Kidney tubule cell (primary cell): Measurements from ENCODE around the gene VAMP4.

Experiments
- DNase-seq: peaks from one replicate; pipeline ENCODE4 v3.0.0-alpha.2; 2018; ENCODE audit warnings: low spot score

Gene VAMP4, protein sequence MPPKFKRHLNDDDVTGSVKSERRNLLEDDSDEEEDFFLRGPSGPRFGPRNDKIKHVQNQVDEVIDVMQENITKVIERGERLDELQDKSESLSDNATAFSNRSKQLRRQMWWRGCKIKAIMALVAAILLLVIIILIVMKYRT

DNA sequence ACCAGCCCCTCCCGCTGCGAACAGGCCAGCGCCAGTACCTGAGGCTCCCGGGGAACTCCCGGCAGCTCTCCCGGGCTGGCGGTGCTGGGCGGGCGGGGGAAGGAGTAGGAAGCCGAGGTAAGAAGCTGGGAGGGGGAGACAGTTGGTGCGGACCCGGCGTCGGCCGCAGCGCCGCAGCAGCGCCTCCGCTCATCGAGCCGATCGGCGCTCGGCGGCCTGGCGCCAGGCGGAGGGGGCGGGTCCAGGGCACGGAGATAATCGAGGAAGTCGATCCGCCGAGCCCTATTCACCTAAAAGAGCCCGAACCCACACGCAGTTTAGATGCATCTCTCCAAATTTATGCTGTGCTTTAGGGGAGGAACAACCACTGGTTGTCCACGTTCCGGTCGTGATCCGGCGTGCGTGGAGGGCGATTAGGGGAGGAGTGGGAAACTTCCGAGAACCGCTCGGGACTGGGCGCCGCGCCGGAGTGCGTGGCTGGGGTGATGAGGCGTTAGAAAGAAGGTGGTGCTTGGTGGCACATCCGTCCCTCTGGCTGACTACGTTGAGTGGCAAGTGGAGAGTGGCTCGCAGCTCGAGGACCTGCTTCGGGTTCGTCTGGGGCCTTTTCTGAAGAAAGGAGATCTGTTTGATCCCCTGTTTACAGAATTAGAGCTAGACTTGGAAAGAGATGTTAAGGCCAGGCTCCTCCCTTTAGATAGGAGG, at the start of gene VAMP4:
Gene VAMP4 (minus strand): TSS at position 194 of the 705 bp plus-strand sequence. CDS start 3,651 bp downstream, outside the sequence.
- DNase-seq: peak; percentile 85

DNA sequence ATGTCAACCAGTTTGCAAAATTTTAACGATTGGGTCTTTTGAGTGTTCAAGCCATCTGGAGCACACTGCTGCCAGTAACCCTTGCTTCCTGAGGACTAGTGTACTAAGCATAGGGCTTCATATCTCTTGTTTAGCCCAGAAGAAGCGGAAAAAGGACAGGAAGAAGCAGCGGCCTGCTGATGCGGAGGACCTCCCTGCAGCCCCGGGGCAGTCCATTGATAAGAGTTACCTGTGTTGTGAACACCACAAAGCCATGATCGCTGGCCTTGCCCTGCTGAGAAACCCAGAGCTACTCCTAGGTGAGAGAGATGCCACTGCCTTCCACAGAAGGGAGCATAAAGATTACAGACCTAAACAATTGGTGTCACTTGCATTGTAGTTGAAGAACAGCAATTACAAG, 48.5 kb upstream of the VAMP4 start:
- DNase-seq: no peak

DNA sequence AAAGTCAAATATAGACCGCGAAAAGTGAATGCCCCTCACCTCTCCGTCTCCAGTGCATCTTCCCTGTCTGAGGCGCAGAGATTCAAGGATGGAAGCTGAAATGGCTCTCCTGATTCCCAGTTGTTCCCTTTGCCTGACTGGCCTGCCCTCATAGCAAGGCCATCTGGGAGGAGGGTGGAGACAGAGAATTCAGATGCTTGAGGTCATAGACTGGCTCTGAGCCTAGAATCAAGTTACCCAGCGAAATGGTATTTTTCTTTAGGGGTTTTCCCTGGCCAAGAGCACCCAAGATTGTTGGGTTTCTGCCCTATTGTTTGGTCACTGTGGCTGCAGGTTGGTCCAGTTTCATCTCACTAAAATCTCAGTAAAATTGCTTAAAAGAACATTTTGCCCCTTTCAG, 46.8 kb upstream of the VAMP4 start:
- peak; percentile 84 for DNase-seq

- peak; percentile 25 for DNase-seq
Observed at GRCh38 chr1:171787686-171788480, 46.0 kb upstream of the VAMP4 start.

- no peak for DNase-seq
Observed at GRCh38 chr1:171786534-171786933, 44.7 kb upstream of the VAMP4 start.

- DNase-seq: no peak
Observed at GRCh38 chr1:171785766-171786165, 43.9 kb upstream of the VAMP4 start.

GRCh38 chr1:171784784-171785183, 42.9 kb upstream of the VAMP4 start:
- no peak for DNase-seq

GRCh38 chr1:171783816-171784530, 42.1 kb upstream of the VAMP4 start:
- no peak for DNase-seq

DNA sequence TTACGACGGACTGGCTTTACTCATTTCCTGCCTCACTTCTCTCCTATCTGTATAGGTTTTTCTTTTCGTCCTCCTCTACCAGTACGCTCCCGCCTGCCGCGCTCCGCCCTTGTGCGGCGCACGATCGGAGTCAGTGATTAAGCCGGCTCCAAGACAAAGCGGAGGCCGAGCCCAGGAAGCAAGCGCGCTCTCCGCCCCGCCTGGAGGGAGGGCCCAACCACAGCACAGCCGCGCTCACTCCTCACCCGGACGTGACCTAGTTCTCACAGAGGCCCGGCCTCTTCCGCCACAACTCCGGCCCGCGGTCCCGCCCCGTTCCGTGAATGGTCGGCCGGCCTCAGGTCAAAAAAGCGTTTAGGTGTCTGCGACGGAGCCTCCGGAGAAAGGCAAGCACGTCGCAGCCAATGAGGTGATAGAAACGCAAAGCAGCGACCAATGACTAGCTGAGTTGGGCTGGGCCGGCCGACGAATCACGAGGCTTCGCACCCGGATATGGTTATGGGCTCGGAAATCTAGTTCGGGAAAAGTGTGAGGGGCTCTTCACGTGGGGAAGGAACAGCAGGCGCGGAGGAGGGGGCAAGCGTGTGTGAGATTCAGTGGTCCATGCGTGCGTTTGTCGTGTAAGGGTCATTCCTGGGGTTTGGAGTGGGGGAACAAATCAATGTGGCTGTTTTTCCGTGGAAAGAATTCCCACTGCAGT, 39.5 kb upstream of the VAMP4 start, which contains the start of gene METTL13:
Gene METTL13 (plus strand): TSS at position 485 of the 700 bp plus-strand sequence. CDS start 308 bp downstream, outside the sequence.
- DNase-seq: peak; percentile 100

DNA sequence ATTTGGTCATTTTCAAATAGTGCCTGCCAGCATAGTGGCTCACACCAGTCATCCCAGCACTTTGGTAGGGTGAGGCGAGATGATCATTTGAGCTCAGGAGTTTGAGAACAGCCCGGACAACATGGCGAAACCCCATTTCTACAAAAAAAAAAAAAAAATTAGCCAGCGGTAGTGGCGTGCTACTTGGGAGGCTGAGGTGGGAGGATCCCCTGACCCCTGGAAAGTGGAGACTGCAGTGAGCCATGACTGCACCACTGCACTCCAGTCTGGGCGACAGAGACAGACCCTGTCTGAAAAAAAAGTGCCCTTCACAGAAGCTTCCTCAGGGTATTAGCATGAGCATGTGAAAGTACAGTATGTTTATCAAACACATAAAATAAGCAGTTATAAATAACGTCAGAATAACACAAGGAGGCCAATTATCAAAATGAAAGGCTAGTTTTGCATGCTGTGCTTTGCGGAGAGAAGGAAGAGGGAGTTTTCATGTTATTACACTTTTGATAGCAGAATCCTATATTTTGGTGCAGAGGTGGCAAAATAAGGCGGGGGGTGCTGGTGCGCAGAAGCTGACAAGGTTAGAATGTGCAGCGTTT, 38.8 kb upstream of the VAMP4 start:
- no peak for DNase-seq

GRCh38 chr1:171772312-171772711, 30.4 kb upstream of the VAMP4 start:
- no peak for DNase-seq

DNA sequence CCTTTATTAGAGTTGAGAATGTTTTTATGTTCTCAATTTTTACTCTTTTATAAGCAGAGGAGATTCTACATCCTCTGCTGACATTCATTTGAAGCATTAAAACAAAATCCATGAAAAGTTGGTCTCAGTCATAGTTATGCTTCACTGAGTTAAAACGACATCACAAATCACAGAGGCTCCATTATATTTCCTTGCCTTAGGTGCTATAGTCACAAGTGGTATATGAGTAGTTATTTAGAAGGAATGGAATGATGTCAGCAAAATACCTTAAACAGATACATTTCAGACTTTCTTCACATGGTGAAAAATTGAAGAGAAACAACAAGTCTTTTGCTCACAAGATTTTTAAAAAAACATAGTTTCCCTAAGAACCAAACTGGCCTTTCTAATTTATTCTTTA, 27.9 kb upstream of the VAMP4 start:
- peak; percentile 42 for DNase-seq

GRCh38 chr1:171769171-171769570, 27.3 kb upstream of the VAMP4 start:
- no peak for DNase-seq

DNA sequence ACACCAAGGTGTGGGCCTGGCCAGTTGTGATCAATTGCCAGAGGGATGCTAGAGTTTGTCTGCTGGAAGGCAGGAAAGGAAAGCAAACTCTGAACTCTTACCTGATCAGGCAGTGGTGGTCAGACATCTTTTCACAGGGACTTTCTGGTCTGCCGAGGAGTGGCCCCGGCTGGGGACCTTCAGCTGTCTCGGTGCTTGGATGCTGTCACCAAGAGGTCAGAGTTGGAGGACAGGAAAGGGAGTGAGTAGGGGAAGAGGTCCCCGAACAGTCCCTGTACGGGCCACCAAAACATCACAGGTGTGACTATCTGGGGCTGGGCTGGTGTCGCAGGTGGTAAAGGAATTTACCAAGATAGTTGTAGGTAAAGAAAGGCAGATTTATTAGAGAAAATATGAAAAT, 21.9 kb upstream of the VAMP4 start:
- no peak for DNase-seq

DNA sequence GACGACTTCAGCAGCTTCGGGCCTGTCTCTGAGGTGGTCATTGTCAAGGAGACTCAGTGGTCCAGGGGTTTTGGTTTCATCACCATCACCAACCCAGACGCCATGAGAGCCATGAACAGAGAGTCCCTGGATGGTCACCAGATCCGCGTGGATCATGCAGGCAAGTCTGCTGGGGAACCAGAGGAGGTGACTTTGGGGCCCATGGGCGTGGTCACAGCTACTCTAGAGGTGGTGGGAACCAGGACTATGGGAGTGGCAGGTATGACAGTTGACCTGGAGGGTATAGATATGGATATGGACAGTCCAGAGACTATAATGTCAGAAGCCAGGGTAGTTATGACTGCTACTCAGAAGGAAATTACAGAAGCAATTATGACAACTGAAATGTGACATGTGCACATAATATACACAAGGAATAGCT, 20.3 kb upstream of the VAMP4 start:
- DNase-seq: no peak

DNA sequence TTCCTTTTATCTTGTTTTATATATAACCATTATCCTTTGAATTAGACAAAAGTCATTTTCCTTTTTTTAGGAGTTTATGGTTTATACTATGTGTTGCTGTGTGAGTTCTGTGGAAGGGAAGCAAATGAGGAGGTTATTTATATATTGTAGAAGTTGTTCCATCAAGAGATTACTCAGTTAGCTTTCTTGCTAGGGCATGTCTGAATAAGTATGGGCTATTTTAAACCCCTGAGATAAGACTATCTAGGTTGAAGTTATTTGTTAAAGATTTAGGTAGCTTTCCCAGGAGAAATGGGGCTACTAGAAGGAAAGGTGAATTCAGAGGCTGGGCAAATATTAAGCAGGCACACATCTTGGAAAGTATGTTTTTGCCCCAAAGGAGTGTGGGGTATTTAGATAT, 16.1 kb upstream of the VAMP4 start:
- no peak for DNase-seq

DNA sequence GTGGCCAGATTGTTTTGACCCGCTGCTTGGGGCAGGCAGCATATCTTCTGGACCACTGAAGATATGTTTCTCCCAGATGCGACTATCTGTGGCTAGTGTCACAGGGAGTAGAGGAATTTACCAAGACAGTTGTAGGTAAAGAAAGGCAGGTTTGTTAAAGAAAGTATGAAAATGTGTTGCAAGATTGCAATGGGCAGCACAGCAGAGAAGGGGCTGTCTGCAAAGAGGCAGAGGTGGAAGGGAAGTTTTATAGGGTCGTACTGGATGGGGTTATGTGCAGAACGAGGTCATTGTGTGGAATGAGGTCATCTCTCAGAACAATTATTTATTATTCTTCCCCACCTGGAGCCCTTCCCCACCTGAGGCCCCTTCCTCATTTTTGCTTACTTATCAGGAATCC, 15.0 kb upstream of the VAMP4 start:
- DNase-seq: no peak

- no peak for DNase-seq
Observed at GRCh38 chr1:171754971-171755370, 13.1 kb upstream of the VAMP4 start.

DNA sequence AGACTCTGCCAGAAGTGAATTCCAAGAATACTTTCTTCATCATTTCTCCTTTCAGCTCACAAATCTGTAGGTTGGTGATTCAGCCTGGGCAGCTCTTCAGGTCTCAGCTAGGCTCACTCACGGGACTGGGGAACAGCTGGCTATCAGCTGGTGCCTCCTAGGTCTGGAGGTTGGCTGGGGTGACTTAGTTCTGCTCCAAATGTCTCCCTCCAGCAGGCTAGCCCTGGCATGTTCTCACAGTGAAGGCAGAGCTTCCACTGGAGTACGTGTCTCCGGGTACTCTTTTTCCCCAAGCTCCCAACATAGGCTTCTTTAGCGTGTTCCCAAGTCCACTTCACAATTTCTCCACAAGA, 12.5 kb upstream of the VAMP4 start:
- peak; percentile 11 for DNase-seq

DNA sequence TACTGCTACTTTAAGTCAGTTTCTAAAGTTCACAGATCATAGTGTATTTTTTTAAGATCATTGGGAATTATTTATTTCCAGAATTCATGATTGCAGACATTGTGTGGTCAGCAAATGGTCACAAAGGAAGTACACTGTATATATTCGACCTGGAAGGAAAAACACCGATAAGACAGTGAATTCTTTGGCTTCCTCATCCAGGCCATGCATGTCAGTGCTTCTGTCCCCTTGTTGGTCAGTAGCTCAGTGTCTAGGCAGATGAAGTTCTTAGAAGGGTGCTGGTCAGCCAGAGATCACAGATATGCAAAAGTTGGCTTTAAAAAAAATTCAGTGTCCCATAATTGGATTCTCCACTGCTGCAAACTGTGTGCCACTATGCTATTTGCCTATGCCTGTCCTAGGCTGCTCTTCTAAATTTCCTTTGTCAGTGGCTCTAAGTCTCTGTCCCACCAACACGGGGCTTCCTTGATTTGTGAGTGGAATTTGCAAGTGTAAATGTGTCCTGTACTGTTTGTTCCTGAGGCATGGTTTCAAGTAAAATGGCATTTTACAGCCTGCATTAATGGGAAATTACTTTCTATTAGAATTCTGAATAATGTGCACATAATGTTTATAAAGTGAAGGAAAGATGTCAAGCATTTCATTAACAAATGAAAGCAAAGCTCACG, 12.0 kb upstream of the VAMP4 start:
- DNase-seq: no peak

DNA sequence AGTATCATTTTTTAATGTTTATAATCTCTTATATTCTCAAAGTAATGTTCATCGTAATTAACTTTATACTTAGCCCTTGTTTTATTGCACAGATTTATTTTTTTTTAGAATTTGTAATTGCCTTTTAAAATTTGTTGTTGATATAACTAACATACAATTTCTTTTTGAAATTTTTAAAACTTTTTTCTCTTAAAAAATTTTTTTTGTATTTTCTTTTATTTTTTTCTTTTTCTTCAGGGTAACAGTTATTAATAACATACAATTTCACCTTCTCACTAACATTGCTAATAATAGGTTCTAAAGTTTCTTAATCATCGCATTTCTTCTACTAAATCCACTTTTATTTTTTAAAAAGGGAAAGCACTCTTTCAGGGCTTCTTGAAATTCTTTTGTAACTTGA, 11.3 kb upstream of the VAMP4 start:
- no peak for DNase-seq
